PFSK-1 (cell line): ENCODE data around the gene IL17B.

Source experiments
- POLR2AphosphoS5 ChIP-seq: IDR thresholded peaks from 2 replicates; pipeline ENCODE4 v1.6.1; 2012; ENCODE audit warnings: low read depth, mild to moderate bottlenecking, control low read depth, low read length, moderate library complexity
- REST ChIP-seq, 2 experiments: IDR thresholded peaks; 2 replicates each; pipeline versions ENCODE4 v1.6.1 to v1.8.0; 2011 to 2012; ENCODE audit warnings: low read depth in 2 of 2, low read length in 2 of 2, control low read depth in 1 of 2, inconsistent platforms in 1 of 2, mild to moderate bottlenecking in 1 of 2, moderate library complexity in 1 of 2; ENCODE audit not compliant: insufficient read depth in 1 of 2
- SIN3A ChIP-seq: IDR thresholded peaks from 2 replicates; pipeline ENCODE4 v1.6.1; 2012; ENCODE audit warnings: mild to moderate bottlenecking, low read length, moderate library complexity, borderline replicate concordance; ENCODE audit not compliant: insufficient read depth

GRCh38 chr5:149340920-149341319, 38.2 kb downstream of the IL17B start:
- TF ChIP-seq POLR2AphosphoS5 (no peak), REST (IDR thresholded peaks at IDR 0.05; ENCODE audit: insufficient read depth in 1 of 2, low read depth in 2 of 2, low read length in 2 of 2) (no peak), SIN3A (no peak)
